ENCODE results near the gene GAMT. TPM values are rescaled to one million over a fixed set of nuclear protein-coding genes. Genes with fewer than 3 reads are reported as not detected.

GAMT gene
- total RNA-seq, 1 experiment from 2014 or later, result 101 TPM

DNA sequence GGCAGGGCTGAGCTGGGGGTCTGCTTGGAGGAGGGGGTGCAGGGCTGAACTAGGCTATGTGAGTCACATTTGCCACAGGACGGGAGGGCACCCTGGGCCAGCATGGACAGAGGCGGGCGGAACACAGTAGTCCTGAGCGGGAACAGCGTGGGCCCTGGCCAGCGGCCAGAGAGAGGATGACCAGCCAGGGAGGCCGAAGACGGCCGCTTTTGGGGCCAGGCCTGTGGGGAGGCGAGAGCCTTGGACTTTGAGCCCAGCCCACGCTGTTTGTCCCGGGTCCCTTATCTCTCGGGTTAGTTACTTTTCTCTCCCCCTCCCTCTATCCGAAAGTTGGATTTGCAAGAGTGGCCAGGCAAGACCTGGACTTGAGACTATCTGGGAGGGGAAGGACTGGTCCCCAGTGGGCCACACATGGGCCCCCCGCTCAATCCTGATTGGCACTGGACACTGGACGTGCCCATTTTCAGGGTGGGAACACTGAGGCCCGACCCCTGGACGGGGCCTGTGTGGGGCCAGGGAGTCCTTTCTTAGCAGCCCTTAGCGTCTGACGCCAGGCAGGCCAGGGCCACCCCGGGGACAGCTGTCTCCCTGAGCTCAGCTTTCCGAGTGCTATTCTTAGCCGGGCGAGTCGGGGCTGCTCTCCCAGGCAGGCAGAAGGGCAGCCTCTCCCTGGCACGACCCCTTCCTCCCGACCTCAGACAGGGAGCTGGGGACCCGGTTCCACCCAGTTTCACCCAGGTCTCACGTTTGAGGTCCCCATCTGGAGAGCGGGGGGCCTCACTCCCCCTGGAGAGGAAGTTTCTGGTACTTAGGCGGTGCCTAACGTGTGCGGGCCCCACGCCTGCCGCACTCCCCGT is 833 bp downstream of the GAMT start:
- peak; percentile 55 for DNase-seq (ENCODE audit: low spot score)

- DNase-seq (ENCODE audit: low spot score), result no peak
These were observed 1.6 kb downstream of the GAMT start for GRCh38 chr19:1399745-1400144.

- no peak for DNase-seq (ENCODE audit: low spot score)
These were observed 2.3 kb downstream of the GAMT start for GRCh38 chr19:1399079-1399478.

- DNase-seq (ENCODE audit: low spot score), result no peak
These were observed 3.5 kb downstream of the GAMT start for GRCh38 chr19:1397838-1398237.

GRCh38 chr19:1396768-1397679 is 4.3 kb downstream of the GAMT start:
- DNase-seq (ENCODE audit: low spot score), result no peak

DNA sequence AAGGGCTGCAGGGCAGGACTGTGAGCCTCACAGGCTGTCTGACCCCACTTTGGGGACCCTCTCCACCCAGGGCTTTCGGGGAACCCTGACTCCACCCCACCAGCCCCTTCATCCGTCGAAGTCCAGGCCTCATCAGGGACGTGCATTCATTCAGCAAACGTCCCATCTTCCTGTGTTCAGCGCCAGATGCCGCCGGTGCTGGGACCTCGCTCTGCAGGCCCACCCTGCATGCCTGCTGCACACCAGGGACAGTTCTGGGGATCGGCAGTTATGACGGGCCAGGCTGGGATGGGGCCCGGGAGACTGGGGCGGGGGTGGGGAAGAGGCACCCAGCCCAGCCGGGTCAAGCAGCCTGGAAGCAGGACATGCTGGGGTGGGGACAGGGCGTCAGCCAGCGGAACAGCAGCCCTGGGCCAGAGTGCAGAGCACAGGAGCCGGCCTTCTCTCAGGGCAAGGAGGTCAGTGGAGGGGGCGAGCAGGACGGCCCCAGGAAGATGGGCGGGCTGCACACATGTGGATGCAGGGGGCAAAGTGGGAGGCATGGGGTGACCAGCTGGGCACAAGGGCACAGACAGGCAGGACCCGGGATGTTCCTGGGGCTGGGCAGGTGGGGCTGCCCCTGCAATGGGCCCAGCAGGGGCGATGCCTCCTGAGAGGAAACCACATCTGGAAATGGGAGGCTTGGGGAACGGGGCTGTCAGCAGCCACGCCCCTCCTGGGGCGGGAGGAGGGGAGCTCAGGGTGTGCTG is 5.1 kb downstream of the GAMT start:
- no peak for DNase-seq (ENCODE audit: low spot score)

- no peak for DNase-seq (ENCODE audit: low spot score)
These were observed 5.9 kb downstream of the GAMT start for GRCh38 chr19:1395194-1396018.

GRCh38 chr19:1394252-1395193 is 6.8 kb downstream of the GAMT start:
- DNase-seq (ENCODE audit: low spot score), result no peak

DNA sequence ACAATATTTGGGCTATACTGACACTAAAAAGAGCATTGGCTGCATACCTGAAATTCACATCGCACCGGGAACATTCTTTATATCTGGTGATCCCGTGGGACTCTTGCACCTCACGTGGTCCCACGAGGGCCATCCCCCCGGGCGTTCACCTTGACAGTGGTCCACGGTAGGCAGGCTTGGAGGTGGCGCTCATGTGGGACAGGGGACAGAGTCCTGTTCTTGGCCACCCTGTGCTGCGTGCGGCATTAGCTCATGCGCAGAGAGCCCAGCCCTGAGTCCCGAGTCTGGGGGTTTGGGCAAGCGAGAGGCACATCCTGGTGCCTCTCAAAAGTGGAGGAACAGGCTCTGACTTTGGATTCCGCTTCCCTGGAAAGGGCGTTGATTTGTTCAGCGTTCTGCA is 7.5 kb downstream of the GAMT start:
- no peak for DNase-seq (ENCODE audit: low spot score)

- no peak for DNase-seq (ENCODE audit: low spot score)
These were observed 8.3 kb downstream of the GAMT start for GRCh38 chr19:1392939-1393530.

DNA sequence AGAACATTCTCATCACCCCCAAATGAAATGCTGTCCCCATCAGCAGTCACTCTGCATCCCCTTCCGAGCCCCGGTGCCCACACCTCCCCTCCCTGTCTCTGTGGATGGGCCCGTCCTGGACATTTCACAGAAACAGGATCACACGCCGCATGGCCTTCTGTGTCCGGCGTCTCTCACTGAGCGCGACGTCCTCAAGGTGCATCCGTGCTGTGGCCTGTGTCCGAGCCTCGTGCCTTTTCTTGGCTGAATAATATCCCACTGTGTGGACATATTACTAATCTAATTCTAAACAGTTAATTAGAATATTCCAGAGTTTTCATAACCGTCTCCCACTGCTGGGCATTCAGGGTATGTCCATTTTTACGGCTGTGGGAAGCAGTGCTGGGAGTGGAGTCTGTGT is 8.9 kb downstream of the GAMT start:
- DNase-seq (ENCODE audit: low spot score), result no peak

DNA sequence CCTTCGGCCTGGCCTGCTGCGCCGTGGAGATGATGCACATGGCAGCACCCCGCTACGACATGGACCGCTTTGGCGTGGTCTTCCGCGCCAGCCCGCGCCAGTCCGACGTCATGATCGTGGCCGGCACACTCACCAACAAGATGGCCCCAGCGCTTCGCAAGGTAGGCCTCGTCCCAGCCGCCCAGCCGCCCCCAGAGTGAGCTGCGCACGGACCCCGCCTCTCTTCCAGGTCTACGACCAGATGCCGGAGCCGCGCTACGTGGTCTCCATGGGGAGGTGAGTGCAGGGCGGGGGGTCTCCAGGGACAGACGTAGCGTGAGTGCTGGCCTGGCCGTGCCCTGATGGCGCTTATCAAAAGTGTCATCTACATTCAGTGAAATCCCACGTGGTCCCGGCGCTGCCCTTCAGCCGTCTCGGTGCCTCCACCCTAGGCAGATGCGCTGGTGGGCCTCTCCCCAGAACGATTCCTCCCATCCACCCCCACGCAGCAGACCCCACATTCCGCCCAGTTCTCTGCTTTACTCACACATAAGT is 10.4 kb downstream of the GAMT start:
- no peak for DNase-seq (ENCODE audit: low spot score)

- DNase-seq (ENCODE audit: low spot score), result no peak
These were observed 12.1 kb downstream of the GAMT start for GRCh38 chr19:1389033-1389940.

- DNase-seq (ENCODE audit: low spot score), result no peak
These were observed 12.7 kb downstream of the GAMT start for GRCh38 chr19:1388637-1389026.

DNA sequence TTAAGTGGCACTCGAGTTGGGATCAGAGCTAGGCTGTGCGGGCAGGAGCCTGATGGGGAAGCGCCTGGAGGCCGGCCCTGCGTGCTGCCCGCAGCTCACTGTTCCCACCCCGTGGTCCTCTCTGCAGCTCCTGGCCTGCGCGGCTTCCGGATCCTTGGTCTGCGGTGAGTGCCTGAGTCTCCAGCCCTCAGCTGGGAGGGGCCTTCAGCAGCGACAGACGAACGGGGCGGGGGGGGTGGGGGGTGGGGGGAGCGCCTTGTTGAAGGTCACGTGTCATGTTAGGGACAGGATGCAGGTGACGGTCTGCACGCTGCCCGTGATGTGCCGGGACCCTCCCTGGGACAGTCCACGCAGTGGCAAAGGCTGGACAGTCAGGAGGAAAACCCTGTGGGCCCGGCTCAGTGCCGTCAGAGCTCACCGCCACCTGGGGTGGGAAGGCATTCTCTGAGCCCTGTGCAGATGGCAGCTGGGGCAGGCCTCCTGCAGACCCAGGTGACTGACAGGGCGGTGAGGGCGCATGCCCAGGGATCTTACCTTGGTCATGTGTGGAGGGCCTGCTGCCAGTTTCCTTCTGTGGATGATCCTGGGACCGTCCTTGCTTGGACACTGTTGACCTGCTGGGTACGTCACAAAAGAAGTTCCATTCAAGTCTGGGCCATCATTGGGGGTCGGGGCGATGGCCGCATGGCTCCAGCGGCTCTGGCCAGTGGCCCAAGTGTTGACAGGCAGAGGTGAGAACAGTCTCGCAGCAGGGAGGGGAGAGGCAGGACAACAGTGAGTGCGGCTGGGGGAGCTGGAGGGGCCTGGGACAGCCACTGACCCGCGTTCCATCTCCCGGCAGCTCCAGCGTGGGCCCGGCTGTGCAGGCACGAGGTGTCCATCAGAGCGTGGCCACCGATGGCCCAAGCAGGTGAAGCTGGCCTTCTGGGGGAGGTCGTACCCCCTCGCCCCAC is 13.4 kb downstream of the GAMT start:
- DNase-seq (ENCODE audit: low spot score), result no peak

- no peak for DNase-seq (ENCODE audit: low spot score)
These were observed 14.2 kb downstream of the GAMT start for GRCh38 chr19:1386945-1387683.
